PFSK-1 (cell line): Measurements from ENCODE around the gene MAP2K1.

Experiments used
- FOXP2 ChIP-seq: optimal IDR thresholded peaks from 2 replicates; pipeline ENCODE3; 2011; ENCODE audit warnings: borderline replicate concordance, control low read depth, inconsistent platforms; ENCODE audit not compliant: insufficient read depth; ENCODE audit errors: extremely low read length, extremely low read depth
- POLR2AphosphoS5 ChIP-seq: IDR thresholded peaks from 2 replicates; pipeline ENCODE4 v1.6.1; 2012; ENCODE audit warnings: low read depth, mild to moderate bottlenecking, control low read depth, low read length, moderate library complexity
- REST ChIP-seq, 2 experiments: IDR thresholded peaks; 2 replicates each; pipeline versions ENCODE4 v1.6.1 to v1.8.0; 2011 to 2012; ENCODE audit warnings: low read depth in 2 of 2, low read length in 2 of 2, control low read depth in 1 of 2, inconsistent platforms in 1 of 2, mild to moderate bottlenecking in 1 of 2, moderate library complexity in 1 of 2; ENCODE audit not compliant: insufficient read depth in 1 of 2
- SIN3A ChIP-seq: IDR thresholded peaks from 2 replicates; pipeline ENCODE4 v1.6.1; 2012; ENCODE audit warnings: mild to moderate bottlenecking, low read length, moderate library complexity, borderline replicate concordance; ENCODE audit not compliant: insufficient read depth
- TAF1 ChIP-seq: IDR thresholded peaks from 2 replicates; pipeline ENCODE4 v1.6.1; 2012; ENCODE audit warnings: low read length, control low read depth, borderline replicate concordance; ENCODE audit not compliant: insufficient read depth

Gene MAP2K1

DNA sequence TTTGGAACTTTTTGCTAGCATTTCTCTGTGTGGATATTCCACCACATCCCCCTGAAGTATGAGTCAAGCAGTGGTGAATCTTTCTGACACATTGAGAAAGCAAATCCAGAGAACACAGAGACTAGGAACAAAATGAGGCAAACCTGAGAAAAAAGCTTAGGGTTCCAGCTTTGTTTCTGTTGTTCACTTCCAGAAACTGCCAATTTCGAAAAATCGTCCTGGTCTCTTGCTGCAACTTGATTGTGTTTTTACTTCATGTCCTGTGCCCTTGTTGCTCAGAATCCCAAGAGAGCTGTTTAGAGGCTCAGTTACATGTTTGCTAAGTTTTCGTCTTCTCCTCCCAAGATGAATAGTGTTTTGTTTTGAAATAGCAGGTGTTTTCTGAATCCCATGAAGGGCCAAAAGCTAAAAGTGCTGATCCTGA, 13.7 kb downstream of the MAP2K1 start:
- no peak for TF ChIP-seq TAF1
- no peak for TF ChIP-seq FOXP2
- TF ChIP-seq POLR2AphosphoS5 = no peak
- TF ChIP-seq REST (IDR thresholded peaks at IDR 0.05; ENCODE audit: insufficient read depth in 1 of 2, low read depth in 2 of 2, low read length in 2 of 2) = no peak
- TF ChIP-seq SIN3A = no peak

- TF ChIP-seq TAF1 (no peak), SIN3A (0 out of 2 replicates have a peak, but pooled peaks have one; percentile 31)
Measured at GRCh38 chr15:66401130-66402021, 14.7 kb downstream of the MAP2K1 start.

DNA sequence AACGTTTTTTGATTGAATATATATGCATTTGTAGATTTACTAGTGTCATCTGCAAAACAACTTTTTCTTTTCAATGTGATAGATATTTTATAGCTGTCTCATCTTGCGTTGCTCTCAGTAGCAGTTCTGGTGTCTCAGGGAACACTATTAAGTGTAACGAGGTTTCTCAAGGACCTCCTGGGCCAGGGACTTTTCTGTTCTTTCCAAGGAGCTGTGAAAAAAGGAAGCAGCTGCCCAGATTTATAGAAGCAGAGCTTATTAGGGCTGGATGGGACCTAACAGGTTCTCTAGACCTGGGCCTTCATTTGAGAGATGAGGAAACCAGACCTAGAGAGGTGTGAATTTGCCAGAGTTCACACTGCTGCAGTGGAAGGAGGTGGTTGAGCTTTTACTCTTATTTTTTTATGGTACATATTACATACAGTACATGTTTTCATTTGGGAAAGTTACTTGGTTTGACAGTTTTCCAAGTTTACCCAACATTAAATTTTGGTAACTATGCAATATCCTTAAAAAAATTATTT, 16.1 kb downstream of the MAP2K1 start:
- no peak for TF ChIP-seq TAF1
- no peak for TF ChIP-seq REST (IDR thresholded peaks at IDR 0.05; ENCODE audit: insufficient read depth in 1 of 2, low read depth in 2 of 2, low read length in 2 of 2)
- no peak for TF ChIP-seq SIN3A
- no peak for TF ChIP-seq FOXP2
- no peak for TF ChIP-seq POLR2AphosphoS5

GRCh38 chr15:66403323-66403722, 16.6 kb downstream of the MAP2K1 start:
- TF ChIP-seq POLR2AphosphoS5 (no peak), REST (IDR thresholded peaks at IDR 0.05; ENCODE audit: insufficient read depth in 1 of 2, low read depth in 2 of 2, low read length in 2 of 2) (no peak), FOXP2 (no peak)

DNA sequence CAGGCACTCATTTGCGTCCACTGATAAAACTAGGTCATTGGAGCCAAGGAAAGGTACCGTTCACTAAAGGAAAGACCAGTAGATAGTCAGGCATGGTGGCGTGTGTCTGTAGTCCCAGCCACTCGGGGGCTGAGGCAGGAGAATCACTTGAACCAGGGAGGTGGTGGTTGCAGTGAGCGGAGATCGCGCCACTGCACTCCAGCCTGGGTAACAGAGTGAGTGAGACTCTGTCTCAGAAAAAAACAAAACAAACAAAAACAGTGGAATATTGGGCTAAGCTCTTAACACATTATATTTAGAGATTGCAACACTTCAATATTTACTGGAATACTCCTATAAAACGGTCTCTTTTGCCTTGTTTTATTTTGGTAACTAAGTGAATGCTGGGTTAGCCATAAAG, 17.4 kb downstream of the MAP2K1 start:
- TF ChIP-seq TAF1 (no peak), POLR2AphosphoS5 (no peak), FOXP2 (no peak), SIN3A (no peak), REST (IDR thresholded peaks at IDR 0.05; ENCODE audit: insufficient read depth in 1 of 2, low read depth in 2 of 2, low read length in 2 of 2) (no peak)
